Activated naive CD8-positive, alpha-beta T cell treated with anti-CD3 and anti-CD28 coated beads for 36 hours (primary cell): ENCODE measurements around the gene NSL1. TPM values are rescaled to one million over a fixed set of nuclear protein-coding genes. Genes with fewer than 3 reads are reported as not detected.
"Not testable (repeated sequence)": the region's sequence is repeated elsewhere in the genome, so short reads cannot be mapped to it uniquely, and the experiment has no call there.

ENCODE experiments used
- DNase-seq: peaks from one replicate; pipeline ENCODE4 v3.0.0; 2021
- H3K27ac Mint-ChIP-seq: one replicate; pipeline ENCODE4 v1.8.0; 2022; ENCODE audit warnings: mild to moderate bottlenecking, moderate library complexity, mixed read lengths
- H3K27me3 Mint-ChIP-seq: one replicate; pipeline ENCODE4 v1.8.0; 2022; ENCODE audit warnings: mild to moderate bottlenecking, mixed read lengths
- H3K36me3 Mint-ChIP-seq: one replicate; pipeline ENCODE4 v1.8.0; 2021; ENCODE audit warnings: mild to moderate bottlenecking, mixed read lengths
- H3K4me1 Mint-ChIP-seq: one replicate; pipeline ENCODE4 v1.8.0; 2021; ENCODE audit warnings: mixed read lengths
- H3K4me3 Mint-ChIP-seq: one replicate; pipeline ENCODE4 v1.8.0; 2022; ENCODE audit warnings: mild to moderate bottlenecking, moderate library complexity, mixed read lengths
- H3K9me3 Mint-ChIP-seq: one replicate; pipeline ENCODE4 v1.8.0; 2022; ENCODE audit warnings: mixed read lengths
- total RNA-seq, 2 experiments: library from RNA; stranded (reverse); gene quantifications; one replicate each; pipeline ENCODE4 v1.2.3, GENCODE V29; 2021

NSL1 gene
- total RNA-seq, 2 experiments from 2014 or later = 35.7 to 36.7 TPM

GRCh38 chr1:212805767-212806166 lies 14.2 kb upstream of the NSL1 start:
- H3K9me3 Mint-ChIP-seq = no peaks in the 10 kb centered on the region
- H3K4me3 Mint-ChIP-seq = no peak overlapping the region
- H3K27me3 Mint-ChIP-seq = no peaks in the 10 kb centered on the region
- DNase-seq = no peak
- no peak overlapping the region for H3K27ac Mint-ChIP-seq
- H3K4me1 Mint-ChIP-seq = no peaks in the 10 kb centered on the region
- H3K36me3 Mint-ChIP-seq = peaks cover 7% of the 10 kb centered on the region

- Mint-ChIP-seq H3K27ac (no peak overlapping the region), H3K4me3 (no peak overlapping the region), H3K4me1 (peaks cover 9% of the 10 kb centered on the region), H3K27me3 (no peaks in the 10 kb centered on the region), H3K9me3 (no peaks in the 10 kb centered on the region), H3K36me3 (peaks cover 12% of the 10 kb centered on the region)
- DNase-seq = no peak
Measured at GRCh38 chr1:212797681-212798080, 6.1 kb upstream of the NSL1 start.

DNA sequence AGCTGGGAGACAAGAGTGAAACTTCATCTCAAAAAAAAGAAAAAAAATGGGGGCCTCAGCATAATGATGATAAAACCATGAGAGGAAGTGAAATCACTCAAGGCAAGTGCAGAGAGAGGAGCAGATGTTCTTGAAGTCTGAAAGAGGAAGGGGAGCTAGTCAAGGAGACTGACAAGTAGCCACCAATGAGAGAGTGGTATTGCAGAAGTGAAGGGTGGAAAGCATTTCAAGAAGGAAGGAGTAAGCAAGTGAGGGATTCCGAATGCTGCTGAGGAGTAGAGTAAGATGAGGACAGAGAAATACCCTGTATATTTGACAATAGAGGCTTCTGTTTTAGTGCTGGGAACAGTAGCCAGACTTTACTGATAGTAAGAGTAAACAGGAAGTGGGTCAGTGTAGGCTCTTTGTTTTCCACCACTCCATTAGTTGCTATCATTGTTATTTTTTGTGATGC lies 3.0 kb upstream of the NSL1 start:
- Mint-ChIP-seq H3K27ac (peak overlapping the region; percentile 6), H3K36me3 (peaks cover 8% of the 10 kb centered on the region), H3K9me3 (no peaks in the 10 kb centered on the region), H3K4me1 (peaks cover 19% of the 10 kb centered on the region), H3K4me3 (no peak overlapping the region), H3K27me3 (no peaks in the 10 kb centered on the region)
- DNase-seq = no peak

- peaks cover 7% of the 10 kb centered on the region for H3K36me3 Mint-ChIP-seq
- no peaks in the 10 kb centered on the region for H3K9me3 Mint-ChIP-seq
- H3K27me3 Mint-ChIP-seq = no peaks in the 10 kb centered on the region
- DNase-seq = no peak
- H3K27ac Mint-ChIP-seq = peak overlapping the region; percentile 95
- peak overlapping the region; percentile 99 for H3K4me3 Mint-ChIP-seq
- peaks cover 22% of the 10 kb centered on the region for H3K4me1 Mint-ChIP-seq
Measured at GRCh38 chr1:212792396-212792908, 875 bp upstream of the NSL1 start.

GRCh38 chr1:212791261-212791675 lies 309 bp downstream of the NSL1 start:
- Mint-ChIP-seq H3K4me1 (peaks cover 27% of the 10 kb centered on the region), H3K36me3 (peaks cover 7% of the 10 kb centered on the region), H3K9me3 (no peaks in the 10 kb centered on the region), H3K4me3 (peak overlapping the region; percentile 99), H3K27ac (peak overlapping the region; percentile 95), H3K27me3 (no peaks in the 10 kb centered on the region)
- no peak for DNase-seq

DNA sequence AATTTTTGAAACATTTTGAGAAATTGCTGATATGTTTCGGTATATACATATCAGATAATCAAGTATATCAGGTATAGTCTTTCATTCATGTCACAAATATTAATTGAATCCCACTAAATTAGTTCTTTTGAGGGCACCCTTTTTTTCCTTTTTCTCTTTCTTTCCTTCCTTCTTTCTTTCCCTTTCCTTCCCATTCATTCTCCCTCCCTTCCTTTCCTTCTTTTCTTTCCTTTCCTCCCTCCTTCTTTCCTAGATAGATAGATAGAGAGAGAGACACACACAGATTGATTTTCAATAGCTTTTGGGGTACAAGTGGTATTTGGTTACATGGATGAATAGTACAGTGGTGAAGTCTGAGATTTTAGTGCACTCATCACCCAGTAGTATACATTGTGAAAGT lies 5.7 kb downstream of the NSL1 start:
- Mint-ChIP-seq H3K27ac (no peak overlapping the region), H3K4me1 (peaks cover 26% of the 10 kb centered on the region), H3K9me3 (no peaks in the 10 kb centered on the region), H3K4me3 (no peak overlapping the region), H3K27me3 (no peaks in the 10 kb centered on the region), H3K36me3 (peaks cover 9% of the 10 kb centered on the region)
- no peak for DNase-seq

DNA sequence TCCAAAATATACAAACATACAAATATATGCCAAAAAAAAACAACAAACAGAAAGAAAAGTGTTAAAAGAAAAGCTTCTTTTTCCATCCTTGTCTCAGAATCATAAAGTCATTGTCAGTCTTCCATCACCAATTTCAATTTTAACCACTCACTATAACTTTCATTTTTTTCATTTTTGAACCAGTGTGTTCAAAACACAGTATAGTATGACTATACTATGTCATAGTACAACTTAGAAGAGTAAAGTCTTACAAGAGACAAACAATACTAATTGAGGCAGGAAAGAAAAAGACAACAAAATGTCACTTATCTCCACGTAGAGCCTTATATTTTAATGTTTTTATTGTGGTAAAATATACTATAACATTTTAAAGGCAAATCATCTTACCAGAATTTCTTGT lies 7.6 kb downstream of the NSL1 start:
- peaks cover 9% of the 10 kb centered on the region for H3K36me3 Mint-ChIP-seq
- H3K27me3 Mint-ChIP-seq = no peaks in the 10 kb centered on the region
- peaks cover 20% of the 10 kb centered on the region for H3K4me1 Mint-ChIP-seq
- no peak for DNase-seq
- H3K27ac Mint-ChIP-seq = no peak overlapping the region
- H3K4me3 Mint-ChIP-seq = no peak overlapping the region
- no peaks in the 10 kb centered on the region for H3K9me3 Mint-ChIP-seq

- H3K27ac Mint-ChIP-seq = no peak overlapping the region
- H3K4me3 Mint-ChIP-seq = no peak overlapping the region
Measured at GRCh38 chr1:212782422-212783154, 9.0 kb downstream of the NSL1 start.

DNA sequence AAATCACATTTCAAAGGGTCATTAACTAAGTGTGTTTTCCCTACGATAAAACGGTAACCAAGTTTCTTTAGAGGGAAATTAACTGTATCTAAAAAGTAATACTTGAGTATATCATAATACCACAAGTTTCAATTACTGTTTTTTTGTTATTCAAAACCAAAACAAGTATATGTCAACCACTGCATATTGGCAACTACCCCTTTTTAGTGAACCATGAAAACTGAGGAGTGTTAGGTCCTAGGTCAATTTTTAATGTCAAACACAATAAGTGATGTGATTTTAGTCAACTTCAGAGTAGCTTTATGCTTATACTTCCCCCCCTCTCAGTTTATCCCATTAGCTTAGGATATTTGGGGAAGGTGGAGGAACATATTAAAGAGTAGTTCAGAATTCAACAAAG lies 10.4 kb downstream of the NSL1 start:
- peaks cover 7% of the 10 kb centered on the region for H3K36me3 Mint-ChIP-seq
- peaks cover 13% of the 10 kb centered on the region for H3K4me1 Mint-ChIP-seq
- H3K27me3 Mint-ChIP-seq = no peaks in the 10 kb centered on the region
- DNase-seq = no peak
- no peaks in the 10 kb centered on the region for H3K9me3 Mint-ChIP-seq
- no peak overlapping the region for H3K4me3 Mint-ChIP-seq
- no peak overlapping the region for H3K27ac Mint-ChIP-seq

More at GRCh38 chr1:212782422-212783154, 9.0 kb downstream of the NSL1 start:
- DNase-seq = no peak
- Mint-ChIP-seq H3K36me3 (peaks cover 7% of the 10 kb centered on the region), H3K27me3 (no peaks in the 10 kb centered on the region), H3K9me3 (no peaks in the 10 kb centered on the region), H3K4me1 (peaks cover 18% of the 10 kb centered on the region)

- H3K27me3 Mint-ChIP-seq = no peaks in the 10 kb centered on the region
- no peak for DNase-seq
- H3K27ac Mint-ChIP-seq = no peak overlapping the region
- H3K4me1 Mint-ChIP-seq = peaks cover 13% of the 10 kb centered on the region
- no peak overlapping the region for H3K4me3 Mint-ChIP-seq
- no peaks in the 10 kb centered on the region for H3K9me3 Mint-ChIP-seq
- peaks cover 7% of the 10 kb centered on the region for H3K36me3 Mint-ChIP-seq
Measured at GRCh38 chr1:212780759-212781158, 10.8 kb downstream of the NSL1 start.

DNA sequence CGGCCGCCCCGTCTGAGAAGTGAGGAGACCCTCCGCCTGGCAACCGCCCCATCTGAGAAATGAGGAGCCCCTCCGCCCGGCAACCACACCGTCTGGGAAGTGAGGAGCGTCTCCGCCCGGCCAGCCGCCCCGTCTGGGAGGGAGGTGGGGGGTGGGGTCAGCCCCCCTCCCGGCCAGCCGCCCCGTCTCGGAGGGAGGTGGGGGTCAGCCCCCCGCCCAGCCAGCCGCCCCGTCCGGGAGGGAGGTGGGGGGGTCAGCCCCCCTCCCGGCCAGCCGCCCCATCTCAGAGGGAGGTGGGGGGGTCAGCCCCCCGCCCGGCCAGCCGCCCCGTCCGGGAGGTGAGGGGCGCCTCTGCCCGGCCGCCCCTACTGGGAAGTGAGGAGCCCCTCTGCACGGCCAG lies 12.5 kb downstream of the NSL1 start:
- not testable (repeated sequence) for H3K27me3 Mint-ChIP-seq, H3K4me3 Mint-ChIP-seq, H3K9me3 Mint-ChIP-seq, DNase-seq, H3K27ac Mint-ChIP-seq
- Mint-ChIP-seq H3K36me3 (peaks cover 13% of the 10 kb centered on the region), H3K4me1 (peaks cover 16% of the 10 kb centered on the region)

GRCh38 chr1:212777151-212777550 lies 14.4 kb downstream of the NSL1 start:
- Mint-ChIP-seq H3K36me3 (peaks cover 25% of the 10 kb centered on the region), H3K27ac (no peak overlapping the region), H3K4me1 (peaks cover 23% of the 10 kb centered on the region), H3K9me3 (peaks cover under 1% of the 10 kb centered on the region), H3K4me3 (no peak overlapping the region), H3K27me3 (no peaks in the 10 kb centered on the region)
- no peak for DNase-seq

- Mint-ChIP-seq H3K4me3 (no peak overlapping the region), H3K4me1 (peaks cover 25% of the 10 kb centered on the region), H3K9me3 (peaks cover 15% of the 10 kb centered on the region), H3K27me3 (no peaks in the 10 kb centered on the region), H3K36me3 (peaks cover 41% of the 10 kb centered on the region), H3K27ac (no peak overlapping the region)
- DNase-seq = no peak
Measured at GRCh38 chr1:212775241-212775640, 16.3 kb downstream of the NSL1 start.

DNA sequence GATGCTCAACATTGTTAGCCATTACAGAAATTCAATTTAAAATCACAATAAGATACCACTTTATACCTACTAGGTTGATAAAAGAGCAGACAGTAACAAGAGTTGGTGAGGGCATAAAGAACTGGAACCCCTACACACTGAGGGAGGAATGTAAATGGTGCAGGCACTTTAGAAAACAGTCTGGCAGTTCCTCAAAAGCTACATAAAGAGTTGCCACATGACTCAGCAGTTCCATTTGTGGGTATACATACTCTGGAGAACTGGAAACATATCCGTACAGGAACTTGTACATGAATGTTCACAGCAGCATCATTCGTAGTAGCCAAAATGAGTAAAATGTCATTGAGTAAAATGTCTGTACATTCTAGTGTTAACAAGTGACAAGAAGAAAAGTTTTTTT lies 17.0 kb downstream of the NSL1 start:
- H3K27ac Mint-ChIP-seq = no peak overlapping the region
- H3K4me3 Mint-ChIP-seq = no peak overlapping the region
- peaks cover 31% of the 10 kb centered on the region for H3K4me1 Mint-ChIP-seq
- peaks cover 43% of the 10 kb centered on the region for H3K36me3 Mint-ChIP-seq
- DNase-seq = no peak
- H3K9me3 Mint-ChIP-seq = peaks cover 19% of the 10 kb centered on the region
- H3K27me3 Mint-ChIP-seq = no peaks in the 10 kb centered on the region

- peaks cover 43% of the 10 kb centered on the region for H3K4me1 Mint-ChIP-seq
- no peak overlapping the region for H3K27ac Mint-ChIP-seq
- peaks cover 31% of the 10 kb centered on the region for H3K9me3 Mint-ChIP-seq
- no peaks in the 10 kb centered on the region for H3K27me3 Mint-ChIP-seq
- peaks cover 55% of the 10 kb centered on the region for H3K36me3 Mint-ChIP-seq
- no peak overlapping the region for H3K4me3 Mint-ChIP-seq
- no peak for DNase-seq
Measured at GRCh38 chr1:212773011-212773410, 18.6 kb downstream of the NSL1 start.

DNA sequence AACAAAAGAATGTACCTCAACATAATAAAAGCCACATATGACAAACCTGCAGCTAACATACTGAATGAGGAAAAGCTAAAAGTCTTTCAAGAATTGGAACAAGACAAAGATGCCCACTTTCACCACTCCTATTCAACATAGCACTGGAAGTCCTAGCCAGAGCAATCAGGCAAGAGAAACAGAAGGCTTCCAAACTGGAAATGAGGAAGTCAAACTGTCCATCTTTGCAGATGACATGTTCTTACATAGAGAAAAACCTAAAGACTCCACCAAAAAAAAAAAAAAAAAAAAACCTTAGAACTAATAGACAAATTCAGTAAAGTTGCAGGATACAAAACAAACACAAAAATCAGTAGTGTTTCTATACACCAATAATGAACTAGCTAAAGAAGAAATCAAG lies 20.2 kb downstream of the NSL1 start:
- H3K4me1 Mint-ChIP-seq = peaks cover 43% of the 10 kb centered on the region
- peaks cover 71% of the 10 kb centered on the region for H3K36me3 Mint-ChIP-seq
- H3K27me3 Mint-ChIP-seq = no peaks in the 10 kb centered on the region
- H3K27ac Mint-ChIP-seq = no peak overlapping the region
- H3K9me3 Mint-ChIP-seq = peaks cover 45% of the 10 kb centered on the region
- DNase-seq = no peak
- H3K4me3 Mint-ChIP-seq = no peak overlapping the region
